HEK293T (cell line): Measurements from ENCODE around the gene RAB32.

ENCODE experiments used
- ARNT ChIP-seq: fragments of 450-650 bp; IDR thresholded peaks from 2 replicates; pipeline ENCODE4 v1.6.1; 2017; ENCODE audit warnings: mild to moderate bottlenecking
- BHLHE40 ChIP-seq: fragments of 450-650 bp; IDR thresholded peaks from 2 replicates; pipeline ENCODE4 v1.6.1; 2016; ENCODE audit warnings: mild to moderate bottlenecking, moderate library complexity, borderline replicate concordance
- CTBP1 ChIP-seq: fragments of 450-650 bp; IDR thresholded peaks from 2 replicates; pipeline ENCODE4 v1.6.1; 2016; ENCODE audit warnings: borderline replicate concordance
- ELF4 ChIP-seq: fragments of 450-650 bp; IDR thresholded peaks from 2 replicates; pipeline ENCODE4 v1.6.1; 2017; ENCODE audit warnings: antibody characterized with exemption
- FOXA1 ChIP-seq: fragments of 450-650 bp; IDR thresholded peaks from 2 replicates; pipeline ENCODE4 v1.6.1; 2016; ENCODE audit warnings: mild to moderate bottlenecking
- FOXK2 ChIP-seq: fragments of 450-650 bp; IDR thresholded peaks from 2 replicates; pipeline ENCODE4 v1.6.1; 2016; ENCODE audit warnings: mild to moderate bottlenecking
- FOXM1 ChIP-seq: fragments of 450-650 bp; IDR thresholded peaks from 2 replicates; pipeline ENCODE4 v1.6.1; 2017; ENCODE audit warnings: mild to moderate bottlenecking, borderline replicate concordance
- L3MBTL2 ChIP-seq: fragments of 450-650 bp; conservative IDR thresholded peaks from 2 replicates; pipeline ENCODE4 v1.6.1; 2016; ENCODE audit warnings: mild to moderate bottlenecking
- NFRKB ChIP-seq: fragments of 450-650 bp; IDR thresholded peaks from 2 replicates; pipeline ENCODE4 v1.6.1; 2016; ENCODE audit warnings: mild to moderate bottlenecking, moderate library complexity
- PKNOX1 ChIP-seq: fragments of 450-650 bp; IDR thresholded peaks from 2 replicates; pipeline ENCODE4 v1.6.1; 2016
- SP1 ChIP-seq: fragments of 450-650 bp; IDR thresholded peaks from 2 replicates; pipeline ENCODE4 v1.6.1; 2017
- SUZ12 ChIP-seq: fragments of 450-650 bp; IDR thresholded peaks from 2 replicates; pipeline ENCODE4 v1.6.1; 2016; ENCODE audit warnings: mild to moderate bottlenecking

GRCh38 chr6:146594495-146594894, 50.9 kb downstream of the RAB32 start:
- TF ChIP-seq ELF4 (no peak), SP1 (no peak), L3MBTL2 (no peak), FOXM1 (no peak), FOXA1 (no peak), SUZ12 (no peak), CTBP1 (no peak), FOXK2 (no peak), PKNOX1 (no peak), ARNT (no peak), BHLHE40 (no peak), NFRKB (no peak)
